ENCODE measurements around the gene PLA2G6. TPM values are rescaled to one million over a fixed set of nuclear protein-coding genes. Genes with fewer than 3 reads are reported as not detected.

Gene PLA2G6
- total RNA-seq, 4 donors from 2014 or later, result 30.7 to 327 (median 72.3) TPM

DNA sequence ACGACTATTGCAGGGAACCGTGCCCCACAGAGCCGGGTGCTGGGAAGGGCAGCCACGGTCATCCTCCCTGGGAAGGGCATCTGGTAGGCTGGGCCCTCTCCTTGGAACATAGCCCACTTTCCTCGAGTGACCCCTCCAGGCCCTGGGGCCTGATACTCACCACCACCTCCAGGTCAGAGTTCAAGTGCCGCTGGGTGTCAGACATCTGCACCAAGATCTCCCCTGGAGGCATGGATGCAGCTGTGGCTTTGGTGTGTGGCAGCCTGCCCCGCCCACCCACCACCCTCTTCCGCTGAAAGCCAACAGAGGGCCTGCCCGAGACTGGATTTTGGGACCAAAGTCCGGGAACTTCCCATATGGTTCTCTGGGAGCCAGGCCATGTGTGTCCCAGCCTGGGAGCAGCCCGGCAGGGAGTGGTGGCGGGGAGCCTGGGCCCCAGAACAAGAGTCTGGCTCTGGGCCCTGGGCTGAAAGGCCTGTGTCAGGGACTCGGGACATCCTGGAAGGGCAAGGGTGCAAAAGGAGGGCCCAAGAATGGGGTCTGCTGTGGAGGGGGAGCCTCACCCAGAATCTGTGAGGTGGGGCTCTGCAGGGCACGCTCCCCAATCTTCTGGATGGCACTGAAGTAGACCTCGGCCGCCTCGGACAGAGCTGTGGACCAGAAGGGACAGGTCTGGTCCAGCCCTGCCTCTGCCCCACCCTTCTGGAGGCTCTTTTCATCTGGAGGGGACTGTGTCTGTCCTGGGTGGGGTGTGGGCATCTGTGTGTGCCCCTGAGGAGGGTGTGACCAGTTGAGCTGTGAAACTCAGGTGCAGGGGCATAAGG, 73.7 kb downstream of the PLA2G6 start:
- 40% methylated on average over 17 of the region's 17 CpGs; no CpG with 5 or more reads in 1 of the 2 donors for WGBS, 2 donors (ENCODE audit: low coverage in 1 of 2)
- in situ Hi-C loops (cut with MboI; ENCODE audit: low pct_ligation_motif_present in 1 of 4, low pct_unique_long_range_greater_than_20kb in 1 of 4, low sequenced_read_pairs in 3 of 4), result loop anchor here in 3 of 4 donors (25.0 kb wide), 3 partner anchors 129 to 254 kb away; no protein-coding TSS in a partner anchor
- H3K36me3 ChIP-seq, result no peaks in the 10 kb centered on the region
- H3K27me3 ChIP-seq, result no peaks in the 10 kb centered on the region
- TF ChIP-seq, protein P1, sequence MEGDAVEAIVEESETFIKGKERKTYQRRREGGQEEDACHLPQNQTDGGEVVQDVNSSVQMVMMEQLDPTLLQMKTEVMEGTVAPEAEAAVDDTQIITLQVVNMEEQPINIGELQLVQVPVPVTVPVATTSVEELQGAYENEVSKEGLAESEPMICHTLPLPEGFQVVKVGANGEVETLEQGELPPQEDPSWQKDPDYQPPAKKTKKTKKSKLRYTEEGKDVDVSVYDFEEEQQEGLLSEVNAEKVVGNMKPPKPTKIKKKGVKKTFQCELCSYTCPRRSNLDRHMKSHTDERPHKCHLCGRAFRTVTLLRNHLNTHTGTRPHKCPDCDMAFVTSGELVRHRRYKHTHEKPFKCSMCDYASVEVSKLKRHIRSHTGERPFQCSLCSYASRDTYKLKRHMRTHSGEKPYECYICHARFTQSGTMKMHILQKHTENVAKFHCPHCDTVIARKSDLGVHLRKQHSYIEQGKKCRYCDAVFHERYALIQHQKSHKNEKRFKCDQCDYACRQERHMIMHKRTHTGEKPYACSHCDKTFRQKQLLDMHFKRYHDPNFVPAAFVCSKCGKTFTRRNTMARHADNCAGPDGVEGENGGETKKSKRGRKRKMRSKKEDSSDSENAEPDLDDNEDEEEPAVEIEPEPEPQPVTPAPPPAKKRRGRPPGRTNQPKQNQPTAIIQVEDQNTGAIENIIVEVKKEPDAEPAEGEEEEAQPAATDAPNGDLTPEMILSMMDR (IDR thresholded peaks at IDR 0.05), result no peak
- peak; percentile 38 for TF ChIP-seq POLR2A (IDR thresholded peaks at IDR 0.05)
- TF ChIP-seq POLR2AphosphoS5 (IDR thresholded peaks at IDR 0.05), result peak; percentile 36 to 55 (median 45)
- TF ChIP-seq EP300 (IDR thresholded peaks at IDR 0.05; ENCODE audit: low read depth), result no peak
- intact Hi-C loops (cut with DNase I; ENCODE audit: low total_unique reads), result no loop called here
- H3K4me3 ChIP-seq, result no peak overlapping the region
- H3K4me1 ChIP-seq, result peaks cover 9 to 51% (median 43%) of the 10 kb centered on the region in 4 donors
- DNase-seq, result peak; percentile 85
- H3K9me3 ChIP-seq, result no peaks in the 10 kb centered on the region
- H3K27ac ChIP-seq, result peak overlapping the region; percentile 79 to 93 (median 84)

DNA sequence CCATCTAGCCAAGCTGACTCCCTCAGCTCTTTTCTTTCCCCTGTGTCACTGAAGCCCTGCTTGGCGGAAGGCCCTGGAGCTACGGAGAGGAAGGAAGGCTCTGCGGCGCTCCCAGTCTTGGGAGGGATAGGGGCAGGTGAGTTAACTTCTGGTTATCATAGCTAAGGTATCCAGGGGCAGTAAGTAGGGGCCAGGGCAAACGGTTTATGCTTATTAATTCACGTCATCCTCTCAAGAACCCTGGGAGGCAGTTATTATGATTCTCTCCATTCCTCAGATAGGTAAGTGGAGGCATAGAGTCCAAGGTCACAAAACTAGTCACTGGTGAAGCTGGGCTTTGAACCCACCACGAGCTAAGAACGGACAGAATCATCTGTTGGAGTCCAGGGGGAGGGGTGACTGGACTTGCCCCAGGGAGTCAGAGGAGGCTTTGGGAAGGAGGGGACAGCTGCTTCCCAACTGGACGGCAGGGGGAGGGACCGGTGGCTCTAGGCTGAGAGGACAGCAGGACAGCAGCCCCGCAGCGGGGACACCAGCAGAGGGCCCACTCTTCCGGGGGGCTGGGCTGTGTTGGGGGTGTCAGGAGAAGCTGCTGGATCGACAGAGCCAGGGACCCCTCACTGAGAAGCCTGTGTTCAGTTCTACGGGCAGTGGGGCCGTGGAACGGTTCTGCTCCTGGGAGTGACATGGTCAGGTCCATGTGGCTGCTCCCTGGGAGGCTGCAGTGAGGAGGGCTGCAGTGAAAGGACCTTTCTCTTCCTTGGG, 74.6 kb downstream of the PLA2G6 start:
- in situ Hi-C loops (cut with MboI; ENCODE audit: low pct_ligation_motif_present in 1 of 4, low pct_unique_long_range_greater_than_20kb in 1 of 4, low sequenced_read_pairs in 3 of 4), result loop anchor here in 3 of 4 donors (25.0 kb wide), 3 partner anchors 130 to 255 kb away; no protein-coding TSS in a partner anchor
- peak overlapping the region; percentile 79 to 93 (median 84) for H3K27ac ChIP-seq

DNA sequence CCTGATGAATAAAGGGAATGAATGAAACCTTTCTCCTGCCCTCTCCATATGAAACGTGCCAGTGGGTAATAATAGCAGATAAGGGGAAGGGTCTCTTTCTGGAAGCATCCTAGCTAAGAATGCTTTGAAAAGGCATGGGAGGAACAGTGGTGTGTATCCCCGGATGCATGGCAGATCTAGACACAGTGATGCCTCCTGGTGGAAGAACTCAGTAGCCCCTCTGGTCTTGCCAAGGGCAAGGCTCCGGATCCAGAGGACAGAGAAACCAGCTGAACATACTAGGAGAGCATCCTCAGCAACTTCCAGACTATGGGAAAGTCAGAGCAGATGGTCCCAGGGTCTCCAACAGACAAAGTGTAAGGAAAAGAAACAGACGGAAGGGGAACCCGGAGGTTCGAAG, 77.5 kb downstream of the PLA2G6 start:
- peaks cover 4 to 21% (median 20%) of the 10 kb centered on the region in 4 donors for H3K4me1 ChIP-seq
- H3K9me3 ChIP-seq, result no peaks in the 10 kb centered on the region
- WGBS, 2 donors (ENCODE audit: low coverage in 1 of 2), result 77 to 84% methylated on average over 4 to 6 of the region's 6 CpGs
- in situ Hi-C loops (cut with MboI; ENCODE audit: low pct_ligation_motif_present in 1 of 4, low pct_unique_long_range_greater_than_20kb in 1 of 4, low sequenced_read_pairs in 3 of 4) (loop anchor here in 3 of 4 donors (25.0 kb wide), 3 partner anchors 133 to 258 kb away; no protein-coding TSS in a partner anchor), intact Hi-C loops (cut with DNase I; ENCODE audit: low total_unique reads) (no loop called here)
- no peak overlapping the region for H3K4me3 ChIP-seq
- DNase-seq, result no peak
- no peaks in the 10 kb centered on the region for H3K27me3 ChIP-seq
- peaks cover 0 to 6% (median 0%) of the 10 kb centered on the region in 4 donors for H3K36me3 ChIP-seq
- H3K27ac ChIP-seq, result no peak overlapping the region
- TF ChIP-seq POLR2A (IDR thresholded peaks at IDR 0.05), result no peak
- TF ChIP-seq, protein P1 (IDR thresholded peaks at IDR 0.05), result peak; percentile 15 to 37 (median 24)

More for the DNA sequence above, 74.6 kb downstream of the PLA2G6 start:
- TF ChIP-seq POLR2A (IDR thresholded peaks at IDR 0.05) (no peak), EP300 (IDR thresholded peaks at IDR 0.05; ENCODE audit: low read depth) (no peak), POLR2AphosphoS5 (IDR thresholded peaks at IDR 0.05) (no peak)
- TF ChIP-seq, protein P1 (IDR thresholded peaks at IDR 0.05), result no peak
- intact Hi-C loops (cut with DNase I; ENCODE audit: low total_unique reads), result loop anchor here (1.0 kb wide), 1 partner anchor 29 kb away; no protein-coding TSS in a partner anchor
- no peak overlapping the region for H3K4me3 ChIP-seq
- H3K27me3 ChIP-seq, result no peaks in the 10 kb centered on the region
- no peaks in the 10 kb centered on the region for H3K36me3 ChIP-seq
- 73 to 87% methylated on average over 3 to 17 of the region's 17 CpGs for WGBS, 2 donors (ENCODE audit: low coverage in 1 of 2)
- H3K9me3 ChIP-seq, result no peaks in the 10 kb centered on the region
- H3K4me1 ChIP-seq, result peaks cover 4 to 42% (median 35%) of the 10 kb centered on the region in 4 donors
- DNase-seq, result no peak

DNA sequence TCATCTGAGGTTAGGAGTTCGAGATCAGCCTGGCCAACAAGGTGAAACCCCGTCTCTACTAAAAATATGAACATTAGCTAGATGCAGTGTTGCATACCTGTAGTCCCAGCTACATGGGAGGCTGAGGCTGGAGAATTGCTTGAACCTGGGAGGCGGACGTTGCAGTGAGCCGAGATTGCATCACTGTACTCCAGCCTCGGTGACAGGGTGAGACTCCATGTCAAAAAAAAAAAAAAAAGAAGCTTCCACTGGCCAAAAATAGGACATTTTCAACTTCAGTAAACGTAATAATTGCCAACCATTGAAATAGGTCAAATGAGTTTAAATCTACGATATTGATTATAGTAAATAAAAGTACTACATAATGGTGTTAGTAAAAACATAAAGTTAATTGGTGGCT, 78.0 kb downstream of the PLA2G6 start:
- H3K27ac ChIP-seq, result no peak overlapping the region
- in situ Hi-C loops (cut with MboI; ENCODE audit: low pct_ligation_motif_present in 1 of 4, low pct_unique_long_range_greater_than_20kb in 1 of 4, low sequenced_read_pairs in 3 of 4), result loop anchor here in 3 of 4 donors (25.0 kb wide), 3 partner anchors 134 to 259 kb away; no protein-coding TSS in a partner anchor
- 73 to 76% methylated on average over 6 to 8 of the region's 8 CpGs for WGBS, 2 donors (ENCODE audit: low coverage in 1 of 2)
- intact Hi-C loops (cut with DNase I; ENCODE audit: low total_unique reads), result no loop called here
- no peaks in the 10 kb centered on the region for H3K27me3 ChIP-seq
- no peak overlapping the region for H3K4me3 ChIP-seq
- DNase-seq, result no peak
- H3K4me1 ChIP-seq, result peaks cover 4 to 20% (median 17%) of the 10 kb centered on the region in 4 donors
- TF ChIP-seq EP300 (IDR thresholded peaks at IDR 0.05; ENCODE audit: low read depth), result no peak
- TF ChIP-seq, protein P1 (IDR thresholded peaks at IDR 0.05), result no peak
- no peak for TF ChIP-seq POLR2A (IDR thresholded peaks at IDR 0.05)
- no peak for TF ChIP-seq POLR2AphosphoS5 (IDR thresholded peaks at IDR 0.05)
- H3K9me3 ChIP-seq, result no peaks in the 10 kb centered on the region
- peaks cover 0 to 6% (median 0%) of the 10 kb centered on the region in 4 donors for H3K36me3 ChIP-seq
